H9 (cell line): ENCODE measurements around the gene RERE. TPM values are rescaled to one million over a fixed set of nuclear protein-coding genes. Genes with fewer than 3 reads are reported as not detected.

Experiments
- DNase-seq: peaks from one replicate; pipeline ENCODE4 v3.0.0-alpha.2; 2017
- H2AFZ ChIP-seq: one replicate; pipeline ENCODE4 v1.6.1; 2013; ENCODE audit warnings: mild to moderate bottlenecking, low read length, control low read depth, moderate library complexity
- H2AK5ac ChIP-seq: 2 replicates; pipeline ENCODE4 v1.6.1; 2013; ENCODE audit warnings: low read length, control low read depth, mixed read lengths; ENCODE audit not compliant: insufficient read length
- H2BK120ac ChIP-seq: one replicate; pipeline ENCODE4 v1.6.1; 2013; ENCODE audit warnings: low read depth, mild to moderate bottlenecking, low read length, control low read depth, inconsistent platforms; ENCODE audit not compliant: poor library complexity, severe bottlenecking
- H2BK12ac ChIP-seq: 2 replicates; pipeline ENCODE4 v1.6.1; 2013; ENCODE audit warnings: low read length, control low read depth, mixed read lengths, low read depth; ENCODE audit not compliant: insufficient read length
- H2BK15ac ChIP-seq: 2 replicates; pipeline ENCODE4 v1.6.1; 2013; ENCODE audit warnings: low read depth, low read length, control low read depth
- H2BK20ac ChIP-seq: one replicate; pipeline ENCODE4 v1.6.1; 2013; ENCODE audit warnings: low read depth, mild to moderate bottlenecking, low read length, control low read depth, inconsistent platforms; ENCODE audit not compliant: poor library complexity, severe bottlenecking
- H2BK5ac ChIP-seq: 2 replicates; pipeline ENCODE4 v1.6.1; 2013; ENCODE audit warnings: low read length, control low read depth, mixed read lengths; ENCODE audit not compliant: insufficient read length
- H3K14ac ChIP-seq: 2 replicates; pipeline ENCODE4 v1.6.1; 2013; ENCODE audit warnings: low read length, control low read depth; ENCODE audit not compliant: insufficient read depth
- H3K18ac ChIP-seq: 2 replicates; pipeline ENCODE4 v1.6.1; 2013; ENCODE audit warnings: low read depth, mild to moderate bottlenecking, mixed read lengths, low read length, control low read depth; ENCODE audit not compliant: insufficient read length
- H3K23ac ChIP-seq: 2 replicates; pipeline ENCODE4 v1.6.1; 2013; ENCODE audit warnings: low read length, control low read depth, mixed read lengths, low read depth; ENCODE audit not compliant: insufficient read length
- H3K23me2 ChIP-seq: 2 replicates; pipeline ENCODE4 v1.6.1; 2013; ENCODE audit warnings: low read depth, mild to moderate bottlenecking, mixed read lengths, low read length, control low read depth; ENCODE audit not compliant: insufficient read length, poor library complexity, severe bottlenecking
- H3K27ac ChIP-seq: 2 replicates; pipeline ENCODE4 v1.5.1; 2013; ENCODE audit warnings: low read length, control low read depth, mixed read lengths, low read depth; ENCODE audit not compliant: insufficient read length
- H3K27me3 ChIP-seq: 2 replicates; pipeline ENCODE4 v1.6.1; 2013; ENCODE audit warnings: low read length, control low read depth, inconsistent platforms; ENCODE audit not compliant: insufficient read depth
- H3K4ac ChIP-seq: 2 replicates; pipeline ENCODE4 v1.6.1; 2013; ENCODE audit warnings: low read depth, mild to moderate bottlenecking, control low read depth, inconsistent platforms, low read length, moderate library complexity
- H3K4me1 ChIP-seq: 2 replicates; pipeline ENCODE4 v1.6.1; 2013; ENCODE audit warnings: low read length, control low read depth, inconsistent platforms; ENCODE audit not compliant: insufficient read depth
- H3K4me2 ChIP-seq: 2 replicates; pipeline ENCODE4 v1.6.1; 2013; ENCODE audit warnings: low read length, control low read depth, mixed read lengths; ENCODE audit not compliant: insufficient read length, insufficient read depth
- H3K56ac ChIP-seq: 2 replicates; pipeline ENCODE4 v1.6.1; 2013; ENCODE audit warnings: low read depth, mild to moderate bottlenecking, mixed read lengths, low read length, control low read depth; ENCODE audit not compliant: insufficient read length
- H3K79me1 ChIP-seq: 2 replicates; pipeline ENCODE4 v1.6.1; 2013; ENCODE audit warnings: low read depth, mild to moderate bottlenecking, moderate library complexity, low read length, control low read depth, inconsistent platforms; ENCODE audit not compliant: insufficient read depth, poor library complexity, severe bottlenecking
- H3K79me2 ChIP-seq: 2 replicates; pipeline ENCODE4 v1.6.1; 2013; ENCODE audit warnings: low read length, control low read depth, inconsistent platforms; ENCODE audit not compliant: insufficient read depth
- H3K9ac ChIP-seq: 2 replicates; pipeline ENCODE4 v1.6.1; 2013; ENCODE audit warnings: low read length, control low read depth, mixed read lengths; ENCODE audit not compliant: insufficient read length; ENCODE audit errors: extremely low read depth
- H3K9me3 ChIP-seq: one replicate; pipeline ENCODE4 v1.6.1; 2013; ENCODE audit warnings: low read depth, low read length, inconsistent platforms; ENCODE audit not compliant: control insufficient read depth
- H3T11ph ChIP-seq: one replicate; pipeline ENCODE4 v1.6.1; 2013; ENCODE audit warnings: mild to moderate bottlenecking, low read length, control low read depth, inconsistent platforms
- H4K20me1 ChIP-seq: one replicate; pipeline ENCODE4 v1.6.1; 2013; ENCODE audit not compliant: control insufficient read depth, insufficient read length, insufficient read depth
- H4K5ac ChIP-seq: 2 replicates; pipeline ENCODE4 v1.6.1; 2013; ENCODE audit warnings: low read depth, mild to moderate bottlenecking, mixed read lengths, low read length, control low read depth; ENCODE audit not compliant: insufficient read length
- H4K8ac ChIP-seq: replicated peaks from 2 replicates; pipeline ENCODE4 v1.6.1; 2013; ENCODE audit warnings: low read length, control low read depth, mixed read lengths, low read depth; ENCODE audit not compliant: insufficient read length
- H4K91ac ChIP-seq: 2 replicates; pipeline ENCODE4 v1.6.1; 2013; ENCODE audit warnings: low read depth, mild to moderate bottlenecking, moderate library complexity, mixed read lengths, low read length, control low read depth; ENCODE audit not compliant: insufficient read length
- H3K27ac Mint-ChIP-seq, 3 experiments: 2 replicates in 2 of 3; 3 replicates in 1 of 3; pipeline ENCODE4 v1.8.0; 2020 to 2021; ENCODE audit warnings: mixed read lengths in 3 of 3, mild to moderate bottlenecking in 1 of 3, moderate library complexity in 1 of 3
- H3K27me3 Mint-ChIP-seq: 2 replicates; pipeline ENCODE4 v1.8.0; 2021; ENCODE audit warnings: low read depth, mild to moderate bottlenecking, moderate library complexity, mixed read lengths
- H3K36me3 Mint-ChIP-seq, 3 experiments: 2 replicates in 2 of 3; 3 replicates in 1 of 3; pipeline ENCODE4 v1.8.0; 2020 to 2021; ENCODE audit warnings: low read depth in 3 of 3, mixed read lengths in 3 of 3; ENCODE audit not compliant: insufficient read depth in 1 of 3
- H3K4me1 Mint-ChIP-seq, 2 experiments: 2 replicates each; pipeline ENCODE4 v1.8.0; 2020; ENCODE audit warnings: mixed read lengths in 2 of 2
- H3K4me3 Mint-ChIP-seq, 2 experiments: 2 replicates in 1 of 2; 3 replicates in 1 of 2; pipeline ENCODE4 v1.8.0; 2020 to 2021; ENCODE audit warnings: mild to moderate bottlenecking in 2 of 2, mixed read lengths in 2 of 2, moderate library complexity in 1 of 2
- H3K9me3 Mint-ChIP-seq, 2 experiments: 2 replicates in 1 of 2; 3 replicates in 1 of 2; pipeline ENCODE4 v1.8.0; 2020; ENCODE audit warnings: mild to moderate bottlenecking in 2 of 2, mixed read lengths in 2 of 2, moderate library complexity in 1 of 2
- WGBS: extraction: QIAGEN DNeasy Blood & Tissue Kit; methylation state at CpG from one replicate; pipeline ENCODE4 v1.1.7; 2013; ENCODE audit warnings: missing lambda C conversion rate, low lambda C conversion rate, mixed read lengths; ENCODE audit not compliant: insufficient read length; ENCODE audit errors: extremely low coverage; 5-methylcytosine and 5-hydroxymethylcytosine counted together
- total RNA-seq: library from RNA; stranded (reverse); gene quantifications from 2 replicates; pipeline ENCODE4 v1.2.1, GENCODE V29; 2021
- TF ChIP-seq, protein P1 (sequence below): fragments of 200-600 bp; sonication (generic); conservative IDR thresholded peaks from 3 replicates; pipeline ENCODE4 v1.8.0; 2021; ENCODE audit warnings: antibody characterized with exemption, mild to moderate bottlenecking

The RERE gene
- total RNA-seq, 1 experiment from 2014 or later, result 103 TPM

- no peak overlapping the region for H3K4me3 Mint-ChIP-seq
- H3K36me3 Mint-ChIP-seq, result peaks cover 19 to 35% (median 27%) of the 10 kb centered on the region in 3 experiments
- Histone ChIP-seq H3K9ac (no peak overlapping the region), H4K8ac (no peak overlapping the region), H3K14ac (no peak overlapping the region), H4K91ac (no peak overlapping the region), H3K27me3 (no peaks in the 10 kb centered on the region), H3K79me1 (peaks cover 8% of the 10 kb centered on the region), H2AFZ (no peak overlapping the region), H2BK12ac (no peak overlapping the region), H2BK20ac (no peak overlapping the region), H2AK5ac (no peak overlapping the region), H4K20me1 (no peaks in the 10 kb centered on the region), H3K4me1 (no peaks in the 10 kb centered on the region), H2BK15ac (no peak overlapping the region), H2BK5ac (no peak overlapping the region), H3K4me2 (no peak overlapping the region), H4K5ac (no peak overlapping the region), H3K56ac (no peak overlapping the region), H3K23ac (no peak overlapping the region), H3K18ac (no peak overlapping the region), H3K79me2 (no peaks in the 10 kb centered on the region; the same call in 1 of the 2 replicates), H3K4ac (no peak overlapping the region), H3K9me3 (peaks cover 10% of the 10 kb centered on the region), H3K23me2 (no peaks in the 10 kb centered on the region), H3T11ph (no peak overlapping the region), H3K27ac (no peak overlapping the region), H2BK120ac (no peak overlapping the region)
- TF ChIP-seq, protein P1, sequence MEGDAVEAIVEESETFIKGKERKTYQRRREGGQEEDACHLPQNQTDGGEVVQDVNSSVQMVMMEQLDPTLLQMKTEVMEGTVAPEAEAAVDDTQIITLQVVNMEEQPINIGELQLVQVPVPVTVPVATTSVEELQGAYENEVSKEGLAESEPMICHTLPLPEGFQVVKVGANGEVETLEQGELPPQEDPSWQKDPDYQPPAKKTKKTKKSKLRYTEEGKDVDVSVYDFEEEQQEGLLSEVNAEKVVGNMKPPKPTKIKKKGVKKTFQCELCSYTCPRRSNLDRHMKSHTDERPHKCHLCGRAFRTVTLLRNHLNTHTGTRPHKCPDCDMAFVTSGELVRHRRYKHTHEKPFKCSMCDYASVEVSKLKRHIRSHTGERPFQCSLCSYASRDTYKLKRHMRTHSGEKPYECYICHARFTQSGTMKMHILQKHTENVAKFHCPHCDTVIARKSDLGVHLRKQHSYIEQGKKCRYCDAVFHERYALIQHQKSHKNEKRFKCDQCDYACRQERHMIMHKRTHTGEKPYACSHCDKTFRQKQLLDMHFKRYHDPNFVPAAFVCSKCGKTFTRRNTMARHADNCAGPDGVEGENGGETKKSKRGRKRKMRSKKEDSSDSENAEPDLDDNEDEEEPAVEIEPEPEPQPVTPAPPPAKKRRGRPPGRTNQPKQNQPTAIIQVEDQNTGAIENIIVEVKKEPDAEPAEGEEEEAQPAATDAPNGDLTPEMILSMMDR, result no peak
- H3K27me3 Mint-ChIP-seq, result no peaks in the 10 kb centered on the region
- peaks cover 2 to 3% of the 10 kb centered on the region in 2 experiments; a peak in 1 of 4 replicates for H3K4me1 Mint-ChIP-seq
- no peak overlapping the region for H3K27ac Mint-ChIP-seq
- no CpG with 5 or more reads among the region's 6 CpGs for WGBS
- H3K9me3 Mint-ChIP-seq, result peaks cover 12 to 21% of the 10 kb centered on the region in 2 experiments
- no peak for DNase-seq
Observed at GRCh38 chr1:8742022-8742924, 75.2 kb downstream of the RERE start.
